Activated T-cell treated with anti-CD3 and anti-CD28 coated beads, Interleukin-2, amount 50 U/mL, for 72 hours (primary cell): ENCODE results near the gene TBC1D3I. TPM values are rescaled to one million over a fixed set of nuclear protein-coding genes. Genes with fewer than 3 reads are reported as not detected.
"Not testable (repeated sequence)": the region's sequence is repeated elsewhere in the genome, so short reads cannot be mapped to it uniquely, and the experiment has no call there.

Source experiments
- ATAC-seq, 2 donors: fragments of 150-1000 bp; cut with Tn5 transposase; replicated peaks in 1 of 2; 2 replicates each; pipeline ENCODE4 v1.10.0; 2021; ENCODE audit warnings: moderate library complexity in 2 of 2, mild to moderate bottlenecking in 1 of 2
- DNase-seq, 2 donors: peaks; one replicate each; pipeline ENCODE4 v3.0.0; 2021 to 2022; ENCODE audit warnings: mixed read lengths in 1 of 2
- H3K27ac Mint-ChIP-seq: one replicate; pipeline ENCODE4 v1.8.0; 2022; ENCODE audit warnings: mild to moderate bottlenecking, moderate library complexity, mixed read lengths
- H3K27me3 Mint-ChIP-seq: one replicate; pipeline ENCODE4 v1.8.0; 2022; ENCODE audit warnings: low read depth, mixed read lengths
- H3K36me3 Mint-ChIP-seq, 2 donors: one replicate each; pipeline ENCODE4 v1.8.0; 2022; ENCODE audit warnings: mixed read lengths in 2 of 2, mild to moderate bottlenecking in 1 of 2; ENCODE audit not compliant: insufficient read depth in 2 of 2
- H3K4me1 Mint-ChIP-seq: one replicate; pipeline ENCODE4 v1.8.0; 2022; ENCODE audit warnings: low read depth, mixed read lengths
- H3K4me3 Mint-ChIP-seq, 2 donors: one replicate each; pipeline ENCODE4 v1.8.0; 2022; ENCODE audit warnings: mild to moderate bottlenecking in 2 of 2, mixed read lengths in 2 of 2, moderate library complexity in 2 of 2
- H3K9me3 Mint-ChIP-seq, 2 donors: one replicate each; pipeline ENCODE4 v1.8.0; 2022; ENCODE audit warnings: mixed read lengths in 2 of 2
- total RNA-seq, 2 donors: library from RNA; stranded (reverse); gene quantifications; one replicate each; pipeline ENCODE4 v1.2.3, GENCODE V29; 2022

Gene TBC1D3I
- total RNA-seq, result 1 to 10 TPM; 2.5 to 3.1 TPM

DNA sequence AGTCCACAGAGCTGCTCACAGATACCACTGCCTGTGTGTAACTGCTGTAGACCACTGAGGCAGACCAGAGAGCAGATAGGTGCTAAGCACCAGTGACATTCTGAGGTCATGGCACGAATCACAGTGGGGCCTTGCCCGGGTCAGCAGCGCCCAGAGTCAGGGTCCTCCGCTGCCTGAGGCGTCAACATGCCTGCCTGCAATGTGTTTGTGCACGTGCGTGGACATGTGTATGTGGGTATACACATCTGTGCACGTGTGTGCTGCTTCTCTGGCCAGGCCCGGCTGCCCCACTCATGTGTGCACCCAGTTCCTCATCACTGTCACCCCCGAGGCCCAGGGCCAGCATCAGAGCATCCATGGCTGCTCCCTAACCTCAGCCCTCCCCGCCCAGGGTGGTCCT, at the start of gene TBC1D3I:
TSS of gene TBC1D3I (minus strand) at position 101 of the 400 bp plus-strand sequence. CDS start 1,585 bp downstream, outside the sequence.
- H3K9me3 Mint-ChIP-seq, H3K36me3 Mint-ChIP-seq, H3K27me3 Mint-ChIP-seq, H3K4me3 Mint-ChIP-seq, DNase-seq, ATAC-seq, H3K4me1 Mint-ChIP-seq, H3K27ac Mint-ChIP-seq: not testable (repeated sequence)

DNA sequence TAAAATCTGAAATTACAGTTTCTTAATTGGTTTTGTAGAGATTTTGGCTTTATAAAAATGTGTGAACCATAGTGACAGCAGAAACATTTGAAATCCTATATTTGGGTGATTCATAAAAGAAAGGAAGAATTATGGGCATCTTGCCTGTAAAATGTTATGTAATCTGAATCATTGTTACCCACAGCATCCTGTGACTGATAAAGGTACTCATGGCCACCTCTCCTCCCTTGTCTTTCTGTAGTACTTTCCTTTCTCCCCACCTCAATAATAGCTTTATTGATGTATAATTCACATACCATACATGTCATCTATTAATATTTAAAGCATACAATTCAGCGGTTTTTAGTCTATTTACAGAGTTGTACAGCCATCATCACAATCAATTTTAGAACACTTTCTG, 30.8 kb upstream of the TBC1D3I start:
- DNase-seq, H3K4me3 Mint-ChIP-seq, H3K36me3 Mint-ChIP-seq, H3K9me3 Mint-ChIP-seq, H3K27ac Mint-ChIP-seq, H3K27me3 Mint-ChIP-seq, H3K4me1 Mint-ChIP-seq: not testable (repeated sequence)
- ATAC-seq, result peak in 1 of 2 donors; percentile 62

DNA sequence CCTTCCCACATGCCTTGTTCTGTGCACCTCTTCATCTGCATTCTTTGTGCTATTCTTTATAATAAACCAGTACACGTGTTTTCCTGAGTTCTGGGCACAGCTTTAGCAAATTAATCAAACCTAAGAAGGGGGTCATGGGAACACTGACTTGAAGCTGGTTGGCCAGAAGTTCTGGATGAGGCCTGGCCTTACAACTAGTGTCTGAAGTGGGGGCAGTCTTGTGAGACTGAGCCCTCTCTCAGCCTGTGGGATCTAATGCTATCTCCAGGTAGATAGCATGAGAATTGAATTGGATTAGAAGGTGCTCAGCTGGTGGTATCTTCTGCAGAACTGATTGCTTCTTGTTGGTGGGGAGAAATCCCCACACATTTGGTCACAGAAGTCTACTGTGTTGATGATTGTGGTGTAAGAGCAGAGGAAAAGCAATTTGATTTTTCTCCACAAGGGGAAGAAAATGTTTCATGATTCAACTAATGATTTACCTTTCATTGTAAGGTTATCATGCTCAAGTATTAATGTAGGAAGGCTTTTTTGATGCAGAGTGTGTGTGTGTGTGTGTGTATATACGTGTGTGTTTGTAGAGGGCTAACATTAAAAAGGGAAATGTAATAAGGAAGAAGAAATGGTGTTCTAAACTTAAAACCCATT, 25.7 kb upstream of the TBC1D3I start:
- H3K9me3 Mint-ChIP-seq, H3K4me1 Mint-ChIP-seq, H3K27ac Mint-ChIP-seq, H3K36me3 Mint-ChIP-seq, H3K4me3 Mint-ChIP-seq, DNase-seq, H3K27me3 Mint-ChIP-seq, ATAC-seq: not testable (repeated sequence)

DNA sequence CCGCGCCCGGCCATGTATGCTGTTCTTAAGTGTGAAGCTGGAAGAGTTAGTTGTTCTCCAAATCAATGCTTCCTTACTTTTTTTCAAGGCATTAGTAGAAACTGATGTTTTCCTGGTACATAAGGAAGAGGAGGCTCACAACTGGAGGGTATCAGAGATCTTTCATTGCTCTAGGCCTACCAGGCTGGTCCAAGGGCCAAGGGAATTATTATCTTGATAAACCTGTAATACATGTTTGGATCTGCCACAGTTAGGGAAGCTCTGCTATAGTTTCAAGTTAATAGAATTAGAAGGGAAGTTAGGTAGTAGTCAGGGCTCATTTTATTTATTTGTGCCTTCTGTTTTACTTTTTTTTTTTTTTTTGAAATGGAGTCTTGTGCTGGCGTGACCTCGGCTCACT, 19.8 kb upstream of the TBC1D3I start:
- H3K36me3 Mint-ChIP-seq, H3K27ac Mint-ChIP-seq, H3K27me3 Mint-ChIP-seq, H3K4me3 Mint-ChIP-seq, H3K4me1 Mint-ChIP-seq, ATAC-seq, DNase-seq, H3K9me3 Mint-ChIP-seq: not testable (repeated sequence)

DNA sequence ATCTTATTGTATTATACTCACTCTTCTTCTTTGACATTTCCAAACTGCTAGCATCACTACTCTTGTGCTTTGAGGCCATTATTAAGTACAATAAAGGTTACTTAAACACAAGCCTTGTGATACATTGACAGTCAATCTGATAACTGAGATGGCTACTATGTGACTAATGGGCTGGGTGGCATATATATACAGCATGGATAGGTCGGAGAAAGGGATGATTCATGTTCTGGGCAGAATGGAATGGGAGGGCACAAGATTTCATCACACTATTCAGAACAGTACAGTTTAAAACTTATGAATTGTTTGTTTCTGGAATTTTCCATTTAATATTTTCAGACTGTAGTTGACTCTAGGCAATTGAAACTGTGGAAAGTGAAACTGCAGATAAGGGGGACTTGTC, 18.9 kb upstream of the TBC1D3I start:
- H3K27me3 Mint-ChIP-seq, H3K4me3 Mint-ChIP-seq, H3K27ac Mint-ChIP-seq, H3K9me3 Mint-ChIP-seq, H3K36me3 Mint-ChIP-seq, H3K4me1 Mint-ChIP-seq, DNase-seq: not testable (repeated sequence)
- peak in 1 of 2 donors; percentile 33 for ATAC-seq

DNA sequence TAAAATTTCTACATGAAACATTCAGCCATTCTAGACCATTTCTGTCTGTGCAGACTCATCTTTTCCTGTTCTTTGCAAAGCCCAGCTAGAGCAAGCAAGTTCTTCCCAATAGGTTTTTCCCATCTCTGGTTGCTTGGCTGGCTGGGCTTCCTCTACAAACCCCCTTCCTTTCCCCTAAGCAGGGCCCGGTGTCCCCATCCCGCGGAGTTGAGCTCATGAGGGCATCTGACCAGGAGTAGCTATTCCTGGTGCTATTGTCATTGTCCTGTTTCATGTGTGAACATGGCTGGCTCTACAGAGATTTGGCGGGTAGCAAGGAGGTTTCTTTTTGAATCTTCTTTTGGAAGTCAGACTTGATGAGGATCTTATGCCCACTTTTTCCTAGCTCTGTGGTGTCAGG, 22.3 kb downstream of the TBC1D3I start:
- H3K27ac Mint-ChIP-seq, H3K9me3 Mint-ChIP-seq, ATAC-seq, H3K27me3 Mint-ChIP-seq, H3K4me1 Mint-ChIP-seq, H3K4me3 Mint-ChIP-seq, DNase-seq, H3K36me3 Mint-ChIP-seq: not testable (repeated sequence)

DNA sequence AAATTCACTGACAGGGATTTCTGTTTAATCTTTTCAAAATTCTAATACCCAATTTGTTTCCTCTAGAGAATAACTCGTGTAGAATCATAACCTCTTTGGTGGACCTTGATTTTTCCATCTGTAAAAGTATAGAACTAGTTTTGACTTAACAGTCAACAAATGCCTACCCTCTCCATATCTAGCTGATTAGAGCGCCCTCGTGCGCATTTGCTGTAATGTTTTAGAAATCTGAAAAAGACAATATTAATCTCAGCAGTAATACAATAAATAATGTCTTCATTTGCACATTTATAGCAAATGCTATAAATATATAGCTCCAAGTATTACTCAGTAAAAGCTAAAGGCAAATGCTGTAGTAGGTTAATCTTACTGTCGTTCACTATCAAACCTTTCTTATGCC, 34.7 kb downstream of the TBC1D3I start:
- not testable (repeated sequence) for ATAC-seq, H3K27me3 Mint-ChIP-seq, H3K9me3 Mint-ChIP-seq, H3K4me3 Mint-ChIP-seq, H3K27ac Mint-ChIP-seq, H3K36me3 Mint-ChIP-seq, H3K4me1 Mint-ChIP-seq
- DNase-seq, result peak in 1 of 2 donors; percentile 7

DNA sequence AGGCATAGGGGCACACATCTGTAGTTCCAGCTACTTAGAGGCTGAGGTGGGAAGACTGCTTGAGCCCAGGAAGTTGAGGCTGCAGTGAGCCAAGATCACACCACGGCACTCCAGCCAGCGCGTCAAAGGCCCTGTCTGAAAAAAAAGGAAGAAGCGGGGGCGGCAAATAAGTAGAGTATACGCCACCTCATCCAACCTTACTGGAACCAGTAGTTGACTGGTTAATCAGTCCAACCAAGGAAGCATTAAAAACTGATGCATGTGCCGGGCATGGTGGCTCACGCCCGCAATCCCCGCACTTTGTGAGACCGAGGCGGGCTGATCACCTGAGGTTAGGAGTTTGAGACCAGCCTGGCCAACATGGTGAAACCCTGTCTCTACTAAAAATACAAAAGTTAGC, 41.4 kb downstream of the TBC1D3I start:
- not testable (repeated sequence) for H3K4me3 Mint-ChIP-seq, ATAC-seq, H3K9me3 Mint-ChIP-seq, H3K36me3 Mint-ChIP-seq, H3K4me1 Mint-ChIP-seq, H3K27ac Mint-ChIP-seq, DNase-seq, H3K27me3 Mint-ChIP-seq

DNA sequence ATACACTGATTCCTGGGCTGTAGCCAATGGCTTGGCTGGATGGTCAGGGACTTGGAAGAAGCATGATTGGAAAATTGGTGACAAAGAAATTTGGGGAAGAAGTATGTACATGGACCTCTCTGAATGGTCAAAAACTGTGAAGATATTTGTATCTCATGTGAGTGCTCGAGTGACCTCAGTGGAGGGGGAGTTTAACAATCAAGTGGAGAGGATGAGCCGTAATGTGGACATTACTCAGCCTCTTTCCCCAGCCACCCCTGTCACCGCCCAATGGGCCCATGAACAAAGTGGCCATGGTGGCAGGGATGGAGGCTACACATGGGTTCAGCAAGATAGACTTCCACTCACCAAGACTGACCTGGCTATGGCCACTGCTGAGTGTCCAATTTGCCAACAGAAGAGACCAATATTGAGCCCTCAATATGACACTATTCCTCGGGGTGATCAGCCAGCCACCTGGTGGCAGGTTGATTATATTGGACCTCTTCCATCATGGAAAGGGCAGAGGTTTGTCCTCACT, 42.7 kb downstream of the TBC1D3I start:
- not testable (repeated sequence) for H3K27me3 Mint-ChIP-seq, ATAC-seq, DNase-seq, H3K9me3 Mint-ChIP-seq, H3K36me3 Mint-ChIP-seq, H3K4me3 Mint-ChIP-seq, H3K4me1 Mint-ChIP-seq, H3K27ac Mint-ChIP-seq

DNA sequence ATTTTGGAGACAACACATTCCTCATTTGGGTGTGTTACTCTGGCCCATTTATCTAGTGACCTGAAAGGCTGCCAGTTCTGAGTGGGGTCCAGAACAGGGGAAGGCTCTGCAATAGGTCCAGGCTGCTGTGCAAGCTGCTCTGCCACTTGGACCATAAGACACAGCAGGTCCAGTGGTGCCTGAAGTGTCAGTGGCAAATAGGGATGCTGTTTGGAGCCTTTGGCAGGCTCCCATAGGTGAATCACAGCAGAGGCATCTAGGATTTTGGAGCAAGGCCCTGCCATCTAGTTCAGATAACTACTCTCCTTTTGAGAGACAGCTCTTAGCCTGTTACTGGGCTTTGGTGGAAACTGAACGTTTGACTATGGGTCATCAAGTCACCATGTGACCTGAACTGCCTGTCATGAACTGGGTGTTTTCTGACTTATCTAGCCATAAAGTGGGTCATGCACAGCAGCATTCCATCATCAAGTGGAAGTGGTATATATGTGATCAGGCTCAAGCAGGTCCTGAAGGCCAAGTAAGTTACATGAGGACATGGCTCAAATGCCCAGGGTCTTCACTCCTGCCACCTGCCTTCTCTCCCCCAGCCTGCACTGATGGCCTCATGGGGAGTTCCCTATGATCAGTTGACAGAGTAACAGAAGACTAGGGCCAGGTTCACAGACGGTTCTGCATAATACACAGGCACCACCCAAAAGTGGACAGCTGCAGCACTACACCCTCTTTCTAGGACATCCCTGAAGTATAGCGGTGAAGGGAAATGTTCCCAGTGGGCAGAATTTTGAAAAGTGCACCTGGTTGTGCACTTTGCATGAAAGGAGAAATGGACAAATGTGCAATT, 43.4 kb downstream of the TBC1D3I start:
- not testable (repeated sequence) for H3K4me1 Mint-ChIP-seq, H3K9me3 Mint-ChIP-seq, H3K27ac Mint-ChIP-seq, DNase-seq, ATAC-seq, H3K4me3 Mint-ChIP-seq, H3K36me3 Mint-ChIP-seq, H3K27me3 Mint-ChIP-seq

DNA sequence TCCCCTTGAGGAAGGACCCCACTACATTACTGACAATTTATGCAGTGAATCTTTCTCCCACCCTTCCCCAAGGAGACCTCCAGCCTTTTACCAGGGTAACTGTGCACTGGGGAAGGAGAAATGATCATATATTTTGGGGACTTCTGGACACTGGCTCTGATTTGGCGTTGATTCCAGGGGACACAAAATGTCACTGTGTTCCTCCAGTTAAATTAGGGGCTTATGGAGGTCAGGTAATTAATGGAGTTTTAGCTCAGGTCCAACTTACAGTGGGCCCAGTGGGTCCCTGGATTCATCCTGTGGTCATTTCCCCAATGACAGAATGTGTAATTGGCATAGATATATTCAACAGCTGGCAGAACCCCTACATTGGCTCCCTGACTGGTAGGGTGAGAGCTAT, 44.8 kb downstream of the TBC1D3I start:
- ATAC-seq, H3K27me3 Mint-ChIP-seq, H3K4me3 Mint-ChIP-seq, H3K36me3 Mint-ChIP-seq, H3K27ac Mint-ChIP-seq, DNase-seq, H3K4me1 Mint-ChIP-seq, H3K9me3 Mint-ChIP-seq: not testable (repeated sequence)

DNA sequence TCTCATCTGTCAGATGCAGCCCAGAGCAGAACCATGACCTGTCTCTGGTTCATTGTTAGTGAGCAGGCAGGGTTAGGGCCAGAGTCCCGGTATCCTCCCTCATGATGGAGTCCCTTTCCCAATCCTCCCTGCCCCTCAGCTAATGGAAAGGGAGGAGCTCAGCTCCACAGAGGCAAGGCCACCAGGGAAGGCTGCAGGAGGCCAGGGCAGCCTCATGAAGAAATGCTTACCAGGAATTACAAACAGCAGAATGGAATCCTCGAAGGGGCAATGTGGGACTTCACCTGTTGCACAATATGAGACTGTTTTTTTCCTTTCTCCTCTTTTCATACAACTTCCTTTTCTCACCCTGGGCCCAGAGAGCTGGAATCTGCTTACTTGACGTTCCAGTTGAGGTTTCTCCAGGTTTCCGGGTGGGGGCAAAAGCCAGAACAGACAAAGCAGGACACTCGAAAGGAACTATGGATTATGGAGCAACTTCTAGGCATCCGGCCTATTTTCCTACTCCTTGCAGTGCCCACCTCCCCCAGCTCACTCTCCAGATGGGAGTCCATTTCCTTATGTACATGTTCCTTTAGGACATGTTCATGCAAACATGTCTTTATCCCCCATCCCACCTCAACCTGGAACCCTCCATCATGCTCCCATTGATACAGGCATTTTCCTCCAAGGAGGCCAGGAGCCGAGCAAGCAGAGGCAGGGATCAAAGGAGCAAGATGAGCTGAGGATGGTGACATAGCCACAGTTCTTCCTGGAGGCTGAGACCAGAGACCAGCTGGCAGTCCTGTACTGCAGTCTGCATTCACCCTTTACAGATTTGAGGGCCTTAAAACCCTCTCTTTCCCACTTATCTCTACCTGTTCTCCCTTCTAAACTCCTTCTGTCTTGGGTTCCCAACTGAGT, 48.7 kb downstream of the TBC1D3I start:
- not testable (repeated sequence) for H3K27ac Mint-ChIP-seq, H3K9me3 Mint-ChIP-seq, DNase-seq, H3K36me3 Mint-ChIP-seq, ATAC-seq, H3K4me3 Mint-ChIP-seq, H3K4me1 Mint-ChIP-seq
- H3K27me3 Mint-ChIP-seq, result peaks cover 18% of the 10 kb centered on the region

DNA sequence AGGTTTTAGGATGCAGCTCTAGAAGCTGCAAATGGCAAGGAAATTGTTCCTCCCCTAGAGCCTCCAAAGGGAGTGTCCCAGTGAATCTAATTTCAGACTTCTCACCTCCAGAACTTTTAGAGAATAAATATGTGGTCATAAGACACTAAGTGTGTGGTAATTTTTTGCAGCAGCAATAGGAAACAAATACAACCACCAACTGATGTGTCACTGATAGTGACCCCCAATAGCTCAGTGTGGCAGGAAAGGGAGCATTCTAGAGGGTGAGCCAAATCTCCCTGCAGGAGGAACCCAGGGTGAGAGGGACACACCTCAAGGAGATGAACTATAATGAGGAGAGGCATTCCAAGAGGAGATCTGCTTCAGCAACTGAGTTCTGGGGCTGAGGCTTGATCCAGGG, 49.5 kb downstream of the TBC1D3I start:
- H3K36me3 Mint-ChIP-seq, result peaks cover 2 to 4% of the 10 kb centered on the region in 2 donors
- ATAC-seq (no peak), DNase-seq (no peak)
- no peak overlapping the region for H3K4me3 Mint-ChIP-seq
- H3K27ac Mint-ChIP-seq, result no peak overlapping the region
- peaks cover 25% of the 10 kb centered on the region for H3K27me3 Mint-ChIP-seq
- peaks cover 5% of the 10 kb centered on the region in 2 donors for H3K9me3 Mint-ChIP-seq
- no peaks in the 10 kb centered on the region for H3K4me1 Mint-ChIP-seq
